IPS DF 19.7 (cell line): ENCODE data around the gene SLC9A3.
"Not testable (repeated sequence)": the region's sequence is repeated elsewhere in the genome, so short reads cannot be mapped to it uniquely, and the experiment has no call there.

Experiments used
- DNase-seq: peaks from one replicate; pipeline ENCODE4 v3.0.0-alpha.2; 2013; ENCODE audit warnings: low read depth, low spot score

SLC9A3 gene

GRCh38 chr5:507986-508575 is 16.2 kb downstream of the SLC9A3 start:
- DNase-seq: not testable (repeated sequence)

GRCh38 chr5:505951-506525 is 18.2 kb downstream of the SLC9A3 start:
- DNase-seq: no peak

GRCh38 chr5:504326-505154 is 19.7 kb downstream of the SLC9A3 start:
- DNase-seq: no peak

GRCh38 chr5:502325-503079 is 21.7 kb downstream of the SLC9A3 start:
- DNase-seq: no peak

GRCh38 chr5:501831-502184 is 22.4 kb downstream of the SLC9A3 start:
- no peak for DNase-seq

GRCh38 chr5:501105-501830 is 23.0 kb downstream of the SLC9A3 start:
- DNase-seq: no peak

- DNase-seq: no peak
These were observed 23.8 kb downstream of the SLC9A3 start for GRCh38 chr5:500491-500890.

GRCh38 chr5:499233-500209 is 24.7 kb downstream of the SLC9A3 start:
- DNase-seq: no peak

GRCh38 chr5:497871-498509 is 26.3 kb downstream of the SLC9A3 start:
- DNase-seq: no peak

GRCh38 chr5:497090-497700 is 27.1 kb downstream of the SLC9A3 start:
- DNase-seq: no peak

GRCh38 chr5:496028-496427 is 28.2 kb downstream of the SLC9A3 start:
- no peak for DNase-seq

GRCh38 chr5:494667-495255 is 29.5 kb downstream of the SLC9A3 start:
- no peak for DNase-seq

GRCh38 chr5:493758-494157 is 30.5 kb downstream of the SLC9A3 start:
- no peak for DNase-seq

GRCh38 chr5:493119-493701 is 31.0 kb downstream of the SLC9A3 start:
- DNase-seq: no peak

GRCh38 chr5:492314-492893 is 31.8 kb downstream of the SLC9A3 start:
- no peak for DNase-seq

GRCh38 chr5:491856-492155 is 32.4 kb downstream of the SLC9A3 start:
- no peak for DNase-seq

GRCh38 chr5:491119-491855 is 33.0 kb downstream of the SLC9A3 start:
- no peak for DNase-seq
